GM23248 (cell line): Measurements from ENCODE around the gene USP2.

Experiments
- EZH2 ChIP-seq: fragments of 200-600 bp; sonication (generic); IDR thresholded peaks from 2 replicates; pipeline ENCODE4 v1.6.1; 2018; ENCODE audit warnings: antibody characterized with exemption, mild to moderate bottlenecking; ENCODE audit not compliant: insufficient read depth, poor library complexity, severe bottlenecking
- EZH2phosphoT487 ChIP-seq: fragments of 200-600 bp; sonication (generic); IDR thresholded peaks from 2 replicates; pipeline ENCODE4 v1.6.1; 2018; ENCODE audit warnings: antibody characterized with exemption, moderate library complexity, mild to moderate bottlenecking, low read depth; ENCODE audit not compliant: insufficient read depth

- no peak for TF ChIP-seq EZH2
- TF ChIP-seq EZH2phosphoT487: no peak
Measured at GRCh38 chr11:119380160-119380826, 1.2 kb downstream of the USP2 start.
